H1 (cell line): ENCODE measurements around the gene FAF2. TPM values are rescaled to one million over a fixed set of nuclear protein-coding genes. Genes with fewer than 3 reads are reported as not detected.

Experiments
- polyA plus RNA-seq, 7 experiments: library from polyadenylated mRNA; depleted of rRNA in 3 of 7; stranded (reverse) in 5 of 7; unstranded in 2 of 7; fragments of >200 nt in 5 of 7; fragments of 200-250 nt in 2 of 7; gene quantifications; 1 replicate in 5 of 7; 2 replicates in 1 of 7; 4 replicates in 1 of 7; pipeline versions ENCODE4 v1.2.1 to v1.2.3, GENCODE V29; 2011 to 2013; ENCODE audit warnings: missing spikeins in 2 of 7, mixed read lengths in 2 of 7
- total RNA-seq: library from RNA; stranded (reverse); fragmentation: NEBNext Ultra II Directional; extraction: Animal tissue kit (Norgen Biotek cat#: 25700); gene quantifications from 2 replicates; pipeline ENCODE4 v1.2.1, GENCODE V29; 2021
- TF ChIP-seq, protein P1 (sequence below): fragments of 300-600 bp; sonication (generic); IDR thresholded peaks from 2 replicates; pipeline ENCODE4 v1.7.1; 2012; ENCODE audit warnings: low read length, moderate library complexity, mild to moderate bottlenecking, inconsistent platforms; ENCODE audit not compliant: insufficient replicate concordance

The FAF2 gene
- total and polyA plus RNA-seq, 2 of the 8 experiments (the other 6 are each of a cell fraction or from before 2014, with no cell fraction given): 20.8 to 35.8 TPM

GRCh38 chr5:176526462-176526861 lies 78.3 kb downstream of the FAF2 start (continued):
- TF ChIP-seq, protein P1, sequence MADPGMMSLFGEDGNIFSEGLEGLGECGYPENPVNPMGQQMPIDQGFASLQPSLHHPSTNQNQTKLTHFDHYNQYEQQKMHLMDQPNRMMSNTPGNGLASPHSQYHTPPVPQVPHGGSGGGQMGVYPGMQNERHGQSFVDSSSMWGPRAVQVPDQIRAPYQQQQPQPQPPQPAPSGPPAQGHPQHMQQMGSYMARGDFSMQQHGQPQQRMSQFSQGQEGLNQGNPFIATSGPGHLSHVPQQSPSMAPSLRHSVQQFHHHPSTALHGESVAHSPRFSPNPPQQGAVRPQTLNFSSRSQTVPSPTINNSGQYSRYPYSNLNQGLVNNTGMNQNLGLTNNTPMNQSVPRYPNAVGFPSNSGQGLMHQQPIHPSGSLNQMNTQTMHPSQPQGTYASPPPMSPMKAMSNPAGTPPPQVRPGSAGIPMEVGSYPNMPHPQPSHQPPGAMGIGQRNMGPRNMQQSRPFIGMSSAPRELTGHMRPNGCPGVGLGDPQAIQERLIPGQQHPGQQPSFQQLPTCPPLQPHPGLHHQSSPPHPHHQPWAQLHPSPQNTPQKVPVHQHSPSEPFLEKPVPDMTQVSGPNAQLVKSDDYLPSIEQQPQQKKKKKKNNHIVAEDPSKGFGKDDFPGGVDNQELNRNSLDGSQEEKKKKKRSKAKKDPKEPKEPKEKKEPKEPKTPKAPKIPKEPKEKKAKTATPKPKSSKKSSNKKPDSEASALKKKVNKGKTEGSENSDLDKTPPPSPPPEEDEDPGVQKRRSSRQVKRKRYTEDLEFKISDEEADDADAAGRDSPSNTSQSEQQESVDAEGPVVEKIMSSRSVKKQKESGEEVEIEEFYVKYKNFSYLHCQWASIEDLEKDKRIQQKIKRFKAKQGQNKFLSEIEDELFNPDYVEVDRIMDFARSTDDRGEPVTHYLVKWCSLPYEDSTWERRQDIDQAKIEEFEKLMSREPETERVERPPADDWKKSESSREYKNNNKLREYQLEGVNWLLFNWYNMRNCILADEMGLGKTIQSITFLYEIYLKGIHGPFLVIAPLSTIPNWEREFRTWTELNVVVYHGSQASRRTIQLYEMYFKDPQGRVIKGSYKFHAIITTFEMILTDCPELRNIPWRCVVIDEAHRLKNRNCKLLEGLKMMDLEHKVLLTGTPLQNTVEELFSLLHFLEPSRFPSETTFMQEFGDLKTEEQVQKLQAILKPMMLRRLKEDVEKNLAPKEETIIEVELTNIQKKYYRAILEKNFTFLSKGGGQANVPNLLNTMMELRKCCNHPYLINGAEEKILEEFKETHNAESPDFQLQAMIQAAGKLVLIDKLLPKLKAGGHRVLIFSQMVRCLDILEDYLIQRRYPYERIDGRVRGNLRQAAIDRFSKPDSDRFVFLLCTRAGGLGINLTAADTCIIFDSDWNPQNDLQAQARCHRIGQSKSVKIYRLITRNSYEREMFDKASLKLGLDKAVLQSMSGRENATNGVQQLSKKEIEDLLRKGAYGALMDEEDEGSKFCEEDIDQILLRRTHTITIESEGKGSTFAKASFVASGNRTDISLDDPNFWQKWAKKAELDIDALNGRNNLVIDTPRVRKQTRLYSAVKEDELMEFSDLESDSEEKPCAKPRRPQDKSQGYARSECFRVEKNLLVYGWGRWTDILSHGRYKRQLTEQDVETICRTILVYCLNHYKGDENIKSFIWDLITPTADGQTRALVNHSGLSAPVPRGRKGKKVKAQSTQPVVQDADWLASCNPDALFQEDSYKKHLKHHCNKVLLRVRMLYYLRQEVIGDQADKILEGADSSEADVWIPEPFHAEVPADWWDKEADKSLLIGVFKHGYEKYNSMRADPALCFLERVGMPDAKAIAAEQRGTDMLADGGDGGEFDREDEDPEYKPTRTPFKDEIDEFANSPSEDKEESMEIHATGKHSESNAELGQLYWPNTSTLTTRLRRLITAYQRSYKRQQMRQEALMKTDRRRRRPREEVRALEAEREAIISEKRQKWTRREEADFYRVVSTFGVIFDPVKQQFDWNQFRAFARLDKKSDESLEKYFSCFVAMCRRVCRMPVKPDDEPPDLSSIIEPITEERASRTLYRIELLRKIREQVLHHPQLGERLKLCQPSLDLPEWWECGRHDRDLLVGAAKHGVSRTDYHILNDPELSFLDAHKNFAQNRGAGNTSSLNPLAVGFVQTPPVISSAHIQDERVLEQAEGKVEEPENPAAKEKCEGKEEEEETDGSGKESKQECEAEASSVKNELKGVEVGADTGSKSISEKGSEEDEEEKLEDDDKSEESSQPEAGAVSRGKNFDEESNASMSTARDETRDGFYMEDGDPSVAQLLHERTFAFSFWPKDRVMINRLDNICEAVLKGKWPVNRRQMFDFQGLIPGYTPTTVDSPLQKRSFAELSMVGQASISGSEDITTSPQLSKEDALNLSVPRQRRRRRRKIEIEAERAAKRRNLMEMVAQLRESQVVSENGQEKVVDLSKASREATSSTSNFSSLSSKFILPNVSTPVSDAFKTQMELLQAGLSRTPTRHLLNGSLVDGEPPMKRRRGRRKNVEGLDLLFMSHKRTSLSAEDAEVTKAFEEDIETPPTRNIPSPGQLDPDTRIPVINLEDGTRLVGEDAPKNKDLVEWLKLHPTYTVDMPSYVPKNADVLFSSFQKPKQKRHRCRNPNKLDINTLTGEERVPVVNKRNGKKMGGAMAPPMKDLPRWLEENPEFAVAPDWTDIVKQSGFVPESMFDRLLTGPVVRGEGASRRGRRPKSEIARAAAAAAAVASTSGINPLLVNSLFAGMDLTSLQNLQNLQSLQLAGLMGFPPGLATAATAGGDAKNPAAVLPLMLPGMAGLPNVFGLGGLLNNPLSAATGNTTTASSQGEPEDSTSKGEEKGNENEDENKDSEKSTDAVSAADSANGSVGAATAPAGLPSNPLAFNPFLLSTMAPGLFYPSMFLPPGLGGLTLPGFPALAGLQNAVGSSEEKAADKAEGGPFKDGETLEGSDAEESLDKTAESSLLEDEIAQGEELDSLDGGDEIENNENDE: no peak
